ENCODE results near the gene SPTBN1.
"Not testable (repeated sequence)": the region's sequence is repeated elsewhere in the genome, so short reads cannot be mapped to it uniquely, and the experiment has no call there.

The SPTBN1 gene

DNA sequence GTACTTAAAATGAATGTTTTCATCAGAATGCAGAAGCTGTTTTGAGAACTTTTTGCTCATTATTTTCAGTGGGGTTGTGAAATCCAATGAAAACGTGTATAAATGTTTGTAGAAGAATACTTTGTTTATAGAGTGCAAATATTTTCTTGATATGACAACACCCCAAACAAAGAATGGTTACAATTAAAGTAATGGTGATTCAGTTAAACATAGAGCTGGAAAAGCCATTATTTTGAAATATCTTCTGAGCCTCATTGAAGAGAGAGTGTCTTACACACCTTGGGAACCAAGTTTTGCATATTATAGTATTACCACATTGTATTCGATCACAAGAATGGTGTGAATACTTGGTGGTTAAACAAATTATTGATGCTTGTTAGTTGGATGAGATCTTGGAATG is 48.7 kb downstream of the SPTBN1 start:
- no peak overlapping the region for H3K4me3 ChIP-seq (ENCODE audit: low read depth, low read length)
- DNase-seq (ENCODE audit: low read depth) = no peak
- TF ChIP-seq, protein P1, sequence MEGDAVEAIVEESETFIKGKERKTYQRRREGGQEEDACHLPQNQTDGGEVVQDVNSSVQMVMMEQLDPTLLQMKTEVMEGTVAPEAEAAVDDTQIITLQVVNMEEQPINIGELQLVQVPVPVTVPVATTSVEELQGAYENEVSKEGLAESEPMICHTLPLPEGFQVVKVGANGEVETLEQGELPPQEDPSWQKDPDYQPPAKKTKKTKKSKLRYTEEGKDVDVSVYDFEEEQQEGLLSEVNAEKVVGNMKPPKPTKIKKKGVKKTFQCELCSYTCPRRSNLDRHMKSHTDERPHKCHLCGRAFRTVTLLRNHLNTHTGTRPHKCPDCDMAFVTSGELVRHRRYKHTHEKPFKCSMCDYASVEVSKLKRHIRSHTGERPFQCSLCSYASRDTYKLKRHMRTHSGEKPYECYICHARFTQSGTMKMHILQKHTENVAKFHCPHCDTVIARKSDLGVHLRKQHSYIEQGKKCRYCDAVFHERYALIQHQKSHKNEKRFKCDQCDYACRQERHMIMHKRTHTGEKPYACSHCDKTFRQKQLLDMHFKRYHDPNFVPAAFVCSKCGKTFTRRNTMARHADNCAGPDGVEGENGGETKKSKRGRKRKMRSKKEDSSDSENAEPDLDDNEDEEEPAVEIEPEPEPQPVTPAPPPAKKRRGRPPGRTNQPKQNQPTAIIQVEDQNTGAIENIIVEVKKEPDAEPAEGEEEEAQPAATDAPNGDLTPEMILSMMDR (conservative IDR thresholded peaks at IDR 0.05; ENCODE audit: low read depth, low read length) = no peak

DNA sequence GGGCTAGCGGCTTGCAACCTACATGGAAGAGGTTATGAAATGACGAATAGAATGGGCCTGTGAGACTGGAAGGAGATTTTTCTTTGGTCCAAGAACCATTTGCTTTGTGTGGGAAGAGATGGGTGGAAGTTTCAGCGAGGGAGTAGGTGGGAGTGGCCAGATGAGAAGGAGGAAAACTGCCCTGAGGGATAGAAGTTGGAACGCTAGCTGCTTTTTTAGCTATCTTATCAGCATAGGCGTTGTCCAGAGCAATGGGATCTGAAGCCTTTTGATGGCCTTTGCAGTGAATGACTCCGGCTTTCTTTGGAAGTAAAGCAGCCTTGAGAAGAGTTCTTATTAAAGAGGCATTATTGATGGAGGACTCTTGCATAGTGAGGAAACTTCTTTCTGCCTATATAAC is 52.4 kb downstream of the SPTBN1 start:
- TF ChIP-seq, protein P1 (conservative IDR thresholded peaks at IDR 0.05; ENCODE audit: low read depth, low read length) = no peak
- no peak overlapping the region for H3K4me3 ChIP-seq (ENCODE audit: low read depth, low read length)
- DNase-seq (ENCODE audit: low read depth) = no peak

DNA sequence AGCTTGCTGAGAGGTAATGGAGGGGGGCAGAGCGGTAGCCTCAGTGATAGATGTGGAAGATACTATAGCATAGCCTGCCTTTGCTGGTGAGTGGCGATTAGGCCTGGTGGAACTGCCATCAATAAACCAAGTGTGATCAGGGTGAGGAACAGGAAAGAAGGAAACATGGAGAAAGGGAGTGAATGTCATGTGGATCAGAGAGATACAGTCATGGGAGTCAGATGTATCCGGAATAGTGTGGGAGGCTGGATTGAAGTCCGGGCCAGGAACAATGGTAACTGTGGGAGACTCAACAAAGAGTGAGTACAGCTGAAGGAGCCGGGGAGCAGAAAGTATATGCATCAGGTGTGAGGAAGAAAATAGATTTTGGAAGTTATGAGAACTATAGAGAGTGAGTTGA is 52.9 kb downstream of the SPTBN1 start:
- H3K4me3 ChIP-seq (ENCODE audit: low read depth, low read length); DNase-seq (ENCODE audit: low read depth): not testable (repeated sequence)

DNA sequence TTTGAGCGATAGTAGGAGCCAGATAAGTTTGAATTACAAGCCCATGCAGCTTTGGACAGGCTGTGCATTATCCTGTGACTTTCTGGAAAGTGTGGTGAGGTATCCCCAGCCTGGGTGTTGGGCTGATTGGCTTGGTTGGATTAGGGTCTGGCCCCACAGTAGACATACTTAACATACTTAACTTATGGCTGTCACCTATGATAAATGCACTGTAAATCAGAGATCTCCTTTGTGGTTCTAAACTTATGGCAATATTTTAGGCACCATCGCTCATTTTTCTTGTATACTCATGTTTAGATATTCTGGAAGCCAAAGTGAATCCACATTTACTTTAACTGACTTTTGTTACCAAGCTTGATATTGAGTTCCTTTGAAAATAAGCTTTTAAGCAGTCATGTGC is 54.8 kb downstream of the SPTBN1 start:
- DNase-seq (ENCODE audit: low read depth) = no peak
- no peak overlapping the region for H3K4me3 ChIP-seq (ENCODE audit: low read depth, low read length)
- TF ChIP-seq, protein P1 (conservative IDR thresholded peaks at IDR 0.05; ENCODE audit: low read depth, low read length) = no peak

DNA sequence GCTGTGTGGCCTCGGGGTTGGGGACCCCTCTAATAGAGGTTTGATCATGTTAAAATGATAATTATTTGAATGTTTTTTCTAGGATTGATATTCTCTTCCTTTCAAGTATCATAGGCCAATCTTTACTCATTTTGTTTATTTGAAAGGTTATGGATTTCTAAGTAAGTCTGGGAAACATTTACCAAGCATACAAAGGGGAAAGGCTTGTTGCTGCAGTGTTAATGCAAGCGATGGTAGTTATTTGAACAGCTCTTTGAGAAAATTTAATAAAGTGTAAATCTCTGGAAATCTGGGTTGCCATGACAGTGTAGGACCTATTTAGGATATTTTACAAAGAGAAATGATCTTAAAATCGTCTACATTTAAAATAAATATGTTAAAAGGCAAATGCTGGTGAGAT is 56.1 kb downstream of the SPTBN1 start:
- TF ChIP-seq, protein P1 (conservative IDR thresholded peaks at IDR 0.05; ENCODE audit: low read depth, low read length) = no peak
- H3K4me3 ChIP-seq (ENCODE audit: low read depth, low read length) = no peak overlapping the region
- DNase-seq (ENCODE audit: low read depth) = no peak

DNA sequence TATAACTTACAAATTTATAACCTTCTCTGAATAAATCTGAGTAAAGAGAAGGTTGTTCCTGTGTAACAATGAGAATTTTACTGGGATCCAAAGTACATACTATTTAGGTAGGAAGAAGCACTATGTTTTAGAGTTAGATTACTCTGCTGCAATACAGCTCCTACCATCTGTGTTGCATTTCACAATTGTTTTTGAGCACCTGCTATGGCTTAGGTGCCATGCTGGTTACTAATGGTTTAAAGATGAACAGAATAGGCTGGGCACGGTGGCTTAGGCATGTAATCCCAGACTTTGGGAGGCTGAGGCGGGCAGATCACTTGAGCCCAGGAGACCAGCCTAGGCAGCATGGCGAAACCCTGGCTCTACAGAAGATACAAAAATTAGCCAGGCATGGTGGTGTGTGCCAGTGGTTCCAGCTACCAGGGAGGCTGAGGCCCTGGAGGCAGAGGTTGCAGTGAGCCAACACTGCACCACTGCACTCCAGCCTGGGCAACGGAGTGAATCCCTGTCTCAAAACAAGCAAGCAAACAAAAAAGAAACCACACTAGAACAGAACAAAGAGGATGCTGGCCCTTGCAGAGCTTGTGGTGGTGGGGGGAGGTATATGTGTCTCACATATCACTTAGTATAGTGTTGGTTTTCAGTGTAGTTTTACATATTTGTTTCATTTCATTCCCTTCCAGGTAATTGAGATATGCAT is 56.7 kb downstream of the SPTBN1 start:
- TF ChIP-seq, protein P1 (conservative IDR thresholded peaks at IDR 0.05; ENCODE audit: low read depth, low read length) = no peak
- DNase-seq (ENCODE audit: low read depth) = no peak
- no peak overlapping the region for H3K4me3 ChIP-seq (ENCODE audit: low read depth, low read length)

DNA sequence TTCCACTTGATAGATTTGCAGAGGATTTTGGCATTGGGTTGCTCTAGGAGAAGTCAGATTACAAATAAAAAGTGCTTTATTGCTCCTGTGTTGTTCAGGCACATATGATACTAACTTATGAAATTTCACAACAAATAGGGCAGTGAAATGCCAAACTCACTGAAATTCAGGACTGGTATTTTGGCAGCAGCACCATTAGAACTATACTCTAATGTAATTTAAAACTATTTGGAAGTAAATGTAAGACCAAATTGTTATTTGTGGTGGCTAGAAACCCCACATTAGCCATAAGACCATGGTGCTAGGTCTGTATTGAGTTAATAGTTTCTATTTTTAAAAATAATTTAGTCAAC is 57.2 kb downstream of the SPTBN1 start:
- no peak overlapping the region for H3K4me3 ChIP-seq (ENCODE audit: low read depth, low read length)
- TF ChIP-seq, protein P1 (conservative IDR thresholded peaks at IDR 0.05; ENCODE audit: low read depth, low read length) = no peak
- DNase-seq (ENCODE audit: low read depth) = no peak
